Heart right ventricle (tissue), 16 donors: ENCODE results near the gene SELENOH. TPM values are rescaled to one million over a fixed set of nuclear protein-coding genes. Genes with fewer than 3 reads are reported as not detected.
"Not testable (repeated sequence)": the region's sequence is repeated elsewhere in the genome, so short reads cannot be mapped to it uniquely, and the experiment has no call there.

ENCODE experiments used
- ATAC-seq, 8 donors: fragments of 200-7000 bp; cut with Tn5 transposase; one replicate each; pipeline ENCODE4 v1.9.1; 2020; ENCODE audit warnings: mild to moderate bottlenecking in 8 of 8, moderate library complexity in 8 of 8, moderate number of reproducible peaks in 1 of 8
- DNase-seq, 2 donors: peaks; one replicate each; pipeline ENCODE4 v3.0.0-alpha.2; 2020
- H3K27ac ChIP-seq, 10 donors: fragments of 200-600 bp; sonication (generic) in 2 of 10; one replicate each; pipeline versions ENCODE4 v1.5.0 to v1.8.0; 2020 to 2022; ENCODE audit warnings: mild to moderate bottlenecking in 3 of 10
- H3K27me3 ChIP-seq, 7 donors: fragments of 200-600 bp; one replicate each; pipeline ENCODE4 v1.8.0; 2021 to 2022; ENCODE audit warnings: mild to moderate bottlenecking in 2 of 7
- H3K36me3 ChIP-seq, 9 donors: fragments of 200-600 bp; sonication (generic) in 1 of 9; one replicate each; pipeline versions ENCODE4 v1.5.0 to v1.8.0; 2020 to 2022; ENCODE audit warnings: mild to moderate bottlenecking in 2 of 9
- H3K4me1 ChIP-seq, 9 donors: fragments of 200-600 bp; sonication (generic) in 1 of 9; one replicate each; pipeline versions ENCODE4 v1.5.0 to v1.8.0; 2020 to 2022; ENCODE audit warnings: mild to moderate bottlenecking in 4 of 9
- H3K4me3 ChIP-seq, 10 donors: fragments of 200-600 bp; sonication (generic) in 2 of 10; one replicate each; pipeline versions ENCODE4 v1.5.0 to v1.8.0; 2020 to 2022; ENCODE audit warnings: mild to moderate bottlenecking in 7 of 10, moderate library complexity in 2 of 10
- H3K9me3 ChIP-seq, 11 donors: fragments of 200-600 bp in 10 of 11; sonication (generic) in 2 of 11; one replicate each; pipeline versions ENCODE4 v1.5.0 to v1.8.0; 2013 to 2022; ENCODE audit warnings: mild to moderate bottlenecking in 2 of 11, control low read depth in 1 of 11, moderate library complexity in 1 of 11
- WGBS, 2 donors: extraction: QIAGEN DNeasy Blood & Tissue Kit; methylation state at CpG; one replicate each; pipeline ENCODE4 v1.1.7; 2013; ENCODE audit warnings: inconsistent platforms in 1 of 2; 5-methylcytosine and 5-hydroxymethylcytosine counted together
- intact Hi-C, 10 donors: fragments of 100-400 bp; cut with DNase I; formaldehyde crosslinking; loops; one replicate each; pipeline versions ENCODE4 v1.11.1 to v1.14.2; 2022
- polyA plus RNA-seq, 2 donors: library from polyadenylated mRNA; stranded (reverse); fragments of 200-250 nt; gene quantifications; one replicate each; pipeline ENCODE4 v1.2.3, GENCODE V29; 2013
- total RNA-seq, 10 donors: library from RNA; stranded (reverse); fragmentation: NEBNext Ultra II Directional in 3 of 10; extraction: Animal tissue kit (Norgen Biotek cat#: 25700) in 3 of 10; gene quantifications; one replicate each; pipeline versions ENCODE4 v1.2.1 to v1.2.4, GENCODE V29; 2021 to 2023
- TF ChIP-seq, protein P1 (sequence below), 9 donors: fragments of 200-600 bp; sonication (generic) in 2 of 9; IDR thresholded peaks; one replicate each; pipeline versions ENCODE4 v1.5.0 to v1.8.0; 2021 to 2022; ENCODE audit warnings: antibody characterized with exemption in 9 of 9, mild to moderate bottlenecking in 5 of 9, moderate library complexity in 1 of 9
- donor health status: Arrhythmogenic right ventricular cardiomyopathy.
- donor health status: ischemic (EF 13 %, LVEDD 7.1; RV severe dilation, severe dysfunction).
- donor health status: healthy with polysubstance abuse.
- donor health status: DM: no; HTN: yes; CAD: no.
- donor health status: DM: no; HTN: no; CAD: no.
- donor health status: ischemic (EF 25% LVEDD 6.9; RV normal size, moderate dysfunction).
- donor health status: ischemic (EF 25% LVEDD 5.7; RV mildly dilated, moderate dysfunction).
- donor health status: healthy.
- donor health status: DM: yes; HTN: yes; CAD: no.
- donor health status: Ischemic cardiomyopathy.
- donor health status: ischemic (EF 35%, LVEDD 5.7; RV mildly dilated, moderate dysfunction).
- donor health status: nonischemic (EF 11% LVEDD 7.7; RV severe dilation, severe dysfunction).
- donor health status: DM: yes; HTN: yes; CAD: no.
- donor health status: PGD.
- donor health status: ischemic (EF 29% LVEDD 5.4; RV normal size, mild dysfunction).
- donor health status: nonischemic (EF 23%, LVEDD 6.1; RV moderate dilation, normal function).

SELENOH gene
- total and polyA plus RNA-seq, 12 donors = 69.8 to 99.0 (median 77.5) TPM

DNA sequence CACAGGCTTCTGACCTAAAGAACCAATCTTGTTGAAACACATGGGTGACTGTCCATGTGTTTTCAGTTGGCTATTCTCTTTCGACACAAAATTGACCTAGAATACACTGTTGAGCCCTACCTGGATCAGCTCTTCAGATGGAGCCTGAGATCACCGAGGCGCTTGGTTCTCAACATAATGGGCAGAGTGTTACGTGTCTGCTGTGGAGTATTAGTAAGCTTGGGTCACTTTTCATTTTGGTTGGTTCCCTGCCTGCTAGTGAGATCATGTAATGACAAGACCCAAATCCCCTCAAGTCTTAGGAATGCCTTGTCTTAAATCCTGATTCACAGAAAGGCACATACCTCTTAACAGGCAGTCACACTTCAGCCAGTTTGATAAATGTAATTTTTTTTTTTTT lies 38.0 kb upstream of the SELENOH start:
- H3K9me3 ChIP-seq = no peaks in the 10 kb centered on the region
- no peak overlapping the region for H3K4me3 ChIP-seq
- 95% methylated on average over 4 of the region's 4 CpGs for WGBS, 2 donors
- intact Hi-C loops = no loop called here
- ATAC-seq (no peak), DNase-seq (no peak)
- H3K4me1 ChIP-seq = peaks cover 0 to 8% (median 0%) of the 10 kb centered on the region in 9 donors
- peaks cover 0 to 98% (median 33%) of the 10 kb centered on the region in 9 donors for H3K36me3 ChIP-seq
- no peaks in the 10 kb centered on the region for H3K27me3 ChIP-seq
- TF ChIP-seq, protein P1, sequence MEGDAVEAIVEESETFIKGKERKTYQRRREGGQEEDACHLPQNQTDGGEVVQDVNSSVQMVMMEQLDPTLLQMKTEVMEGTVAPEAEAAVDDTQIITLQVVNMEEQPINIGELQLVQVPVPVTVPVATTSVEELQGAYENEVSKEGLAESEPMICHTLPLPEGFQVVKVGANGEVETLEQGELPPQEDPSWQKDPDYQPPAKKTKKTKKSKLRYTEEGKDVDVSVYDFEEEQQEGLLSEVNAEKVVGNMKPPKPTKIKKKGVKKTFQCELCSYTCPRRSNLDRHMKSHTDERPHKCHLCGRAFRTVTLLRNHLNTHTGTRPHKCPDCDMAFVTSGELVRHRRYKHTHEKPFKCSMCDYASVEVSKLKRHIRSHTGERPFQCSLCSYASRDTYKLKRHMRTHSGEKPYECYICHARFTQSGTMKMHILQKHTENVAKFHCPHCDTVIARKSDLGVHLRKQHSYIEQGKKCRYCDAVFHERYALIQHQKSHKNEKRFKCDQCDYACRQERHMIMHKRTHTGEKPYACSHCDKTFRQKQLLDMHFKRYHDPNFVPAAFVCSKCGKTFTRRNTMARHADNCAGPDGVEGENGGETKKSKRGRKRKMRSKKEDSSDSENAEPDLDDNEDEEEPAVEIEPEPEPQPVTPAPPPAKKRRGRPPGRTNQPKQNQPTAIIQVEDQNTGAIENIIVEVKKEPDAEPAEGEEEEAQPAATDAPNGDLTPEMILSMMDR (IDR thresholded peaks at IDR 0.05) = no peak
- H3K27ac ChIP-seq = no peak overlapping the region

DNA sequence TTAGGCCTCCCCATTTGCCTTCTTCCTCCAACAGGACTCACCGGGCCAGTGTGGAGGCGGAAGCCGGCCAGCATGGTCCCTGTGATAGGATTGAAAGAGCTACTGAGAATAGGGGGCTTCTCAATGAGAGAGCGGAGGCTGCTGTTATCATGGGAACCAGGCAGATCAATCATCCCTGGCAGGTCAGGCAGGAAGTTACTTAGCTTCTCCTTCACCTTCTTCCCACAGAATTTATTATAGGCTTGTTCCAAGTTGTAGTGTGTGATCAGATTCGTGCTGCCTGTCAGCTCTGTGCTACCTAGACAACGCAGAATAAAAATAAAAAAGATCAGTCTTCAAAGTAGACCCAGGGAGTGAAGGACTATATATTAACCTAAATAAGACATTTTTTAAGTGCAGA lies 36.4 kb upstream of the SELENOH start:
- Histone ChIP-seq H3K27ac (no peak overlapping the region), H3K27me3 (no peaks in the 10 kb centered on the region), H3K9me3 (no peaks in the 10 kb centered on the region), H3K4me1 (peaks cover 0 to 14% (median 0%) of the 10 kb centered on the region in 9 donors), H3K36me3 (peaks cover 0 to 93% (median 20%) of the 10 kb centered on the region in 9 donors), H3K4me3 (no peak overlapping the region)
- intact Hi-C loops = loop anchor here in 1 of 10 donors (5.0 kb wide), 1 partner anchor 33 kb away; no protein-coding TSS in a partner anchor
- no peak for DNase-seq
- ATAC-seq = no peak
- WGBS, 2 donors = 89% methylated on average over 6 of the region's 6 CpGs
- TF ChIP-seq, protein P1 (IDR thresholded peaks at IDR 0.05) = no peak

DNA sequence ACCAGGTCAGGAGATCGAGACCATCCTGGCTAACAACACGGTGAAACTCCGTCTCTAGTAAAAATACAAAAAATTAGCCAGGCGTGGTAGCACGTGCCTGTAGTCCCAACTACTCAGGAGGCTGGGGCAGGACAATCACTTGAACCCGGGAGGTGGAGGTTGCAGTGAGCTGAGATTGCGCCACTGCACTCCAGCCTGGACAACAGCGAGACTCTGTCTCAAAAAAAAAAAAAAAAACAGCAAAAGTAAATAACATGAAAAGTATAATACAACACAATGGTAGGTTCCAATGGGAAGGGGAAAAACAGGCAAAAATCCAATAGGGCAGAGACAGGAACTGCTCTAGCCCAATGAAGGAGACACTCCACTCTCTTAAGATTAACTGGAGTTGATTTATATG lies 35.9 kb upstream of the SELENOH start:
- not testable (repeated sequence) for DNase-seq, H3K27ac ChIP-seq, H3K27me3 ChIP-seq, ATAC-seq, H3K4me3 ChIP-seq, H3K9me3 ChIP-seq
- Histone ChIP-seq H3K4me1 (peaks cover 0 to 19% (median 2%) of the 10 kb centered on the region in 9 donors), H3K36me3 (peaks cover 0 to 88% (median 18%) of the 10 kb centered on the region in 9 donors)
- 91 to 95% methylated on average over 8 of the region's 8 CpGs for WGBS, 2 donors
- intact Hi-C loops = loop anchor here in 1 of 10 donors (5.0 kb wide), 1 partner anchor 33 kb away; no protein-coding TSS in a partner anchor

DNA sequence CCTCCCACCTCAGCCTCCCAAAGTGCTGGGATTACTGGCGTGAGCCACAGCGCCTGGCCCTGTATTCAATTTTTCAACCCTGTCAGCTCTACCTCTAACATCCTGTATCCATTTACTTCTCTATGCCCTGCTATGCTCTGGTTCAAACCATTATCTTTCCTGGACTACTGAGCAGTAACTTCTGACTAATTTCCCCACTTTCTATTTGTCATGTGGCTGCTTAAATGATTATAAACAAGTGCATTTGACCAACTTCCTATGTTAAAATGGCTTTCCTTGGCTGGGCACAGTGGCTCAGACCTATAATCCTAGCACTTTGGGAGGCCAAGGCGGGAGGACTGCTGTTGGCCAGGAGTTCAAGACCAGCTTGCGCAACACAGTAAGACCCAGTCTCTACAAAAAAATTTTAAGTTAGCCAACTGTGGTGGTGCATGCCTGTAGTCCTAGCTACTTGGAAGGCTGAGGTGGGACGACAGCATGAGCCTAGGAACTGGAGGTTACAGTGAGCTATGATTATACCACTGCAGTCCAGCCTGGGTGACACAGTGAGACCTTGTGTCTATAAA lies 31.4 kb upstream of the SELENOH start:
- Histone ChIP-seq H3K27me3 (no peaks in the 10 kb centered on the region), H3K36me3 (peaks cover 0 to 43% (median 2%) of the 10 kb centered on the region in 9 donors), H3K4me3 (no peak overlapping the region), H3K27ac (no peak overlapping the region), H3K9me3 (no peaks in the 10 kb centered on the region), H3K4me1 (peaks cover 7 to 50% (median 33%) of the 10 kb centered on the region in 9 donors)
- DNase-seq = no peak
- intact Hi-C loops = loop anchor here in 4 of 10 donors (5.0 kb wide), 2 partner anchors 38 to 43 kb away; partner anchors contain the start of gene ZDHHC5 (in 3 of the 4)
- no peak for ATAC-seq
- WGBS, 2 donors = 93 to 97% methylated on average over 5 of the region's 5 CpGs
- TF ChIP-seq, protein P1 (IDR thresholded peaks at IDR 0.05) = no peak
